ENCODE data around the gene BUD31. TPM values are rescaled to one million over a fixed set of nuclear protein-coding genes. Genes with fewer than 3 reads are reported as not detected.

BUD31 gene
- total RNA-seq, 4 donors from 2014 or later: 61.8 to 82.0 (median 66.2) TPM

- H3K36me3 ChIP-seq: peaks cover 54 to 74% (median 70%) of the 10 kb centered on the region in 4 donors
- TF ChIP-seq POLR2AphosphoS5 (IDR thresholded peaks at IDR 0.05): no peak
- no peak for TF ChIP-seq EP300 (IDR thresholded peaks at IDR 0.05)
- no peak for TF ChIP-seq POLR2A (IDR thresholded peaks at IDR 0.05; ENCODE audit: low read depth)
- TF ChIP-seq, protein P1, sequence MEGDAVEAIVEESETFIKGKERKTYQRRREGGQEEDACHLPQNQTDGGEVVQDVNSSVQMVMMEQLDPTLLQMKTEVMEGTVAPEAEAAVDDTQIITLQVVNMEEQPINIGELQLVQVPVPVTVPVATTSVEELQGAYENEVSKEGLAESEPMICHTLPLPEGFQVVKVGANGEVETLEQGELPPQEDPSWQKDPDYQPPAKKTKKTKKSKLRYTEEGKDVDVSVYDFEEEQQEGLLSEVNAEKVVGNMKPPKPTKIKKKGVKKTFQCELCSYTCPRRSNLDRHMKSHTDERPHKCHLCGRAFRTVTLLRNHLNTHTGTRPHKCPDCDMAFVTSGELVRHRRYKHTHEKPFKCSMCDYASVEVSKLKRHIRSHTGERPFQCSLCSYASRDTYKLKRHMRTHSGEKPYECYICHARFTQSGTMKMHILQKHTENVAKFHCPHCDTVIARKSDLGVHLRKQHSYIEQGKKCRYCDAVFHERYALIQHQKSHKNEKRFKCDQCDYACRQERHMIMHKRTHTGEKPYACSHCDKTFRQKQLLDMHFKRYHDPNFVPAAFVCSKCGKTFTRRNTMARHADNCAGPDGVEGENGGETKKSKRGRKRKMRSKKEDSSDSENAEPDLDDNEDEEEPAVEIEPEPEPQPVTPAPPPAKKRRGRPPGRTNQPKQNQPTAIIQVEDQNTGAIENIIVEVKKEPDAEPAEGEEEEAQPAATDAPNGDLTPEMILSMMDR (IDR thresholded peaks at IDR 0.05): no peak
- H3K9me3 ChIP-seq: no peaks in the 10 kb centered on the region
- H3K27me3 ChIP-seq: no peaks in the 10 kb centered on the region
- 88% methylated on average over 3 of the region's 3 CpGs for whole genome bisulfite sequencing
- intact Hi-C loops (cut with DNase I): no loop called here
- DNase-seq (ENCODE audit: extremely low spot score): no peak
- H3K4me1 ChIP-seq: peaks cover 35 to 41% (median 38%) of the 10 kb centered on the region in 4 donors
- H3K4me3 ChIP-seq: no peak overlapping the region
- no peak overlapping the region for H3K27ac ChIP-seq (replicated peaks in 1 of 4)
Observed at GRCh38 chr7:99402854-99403253, 5.9 kb upstream of the BUD31 start.

DNA sequence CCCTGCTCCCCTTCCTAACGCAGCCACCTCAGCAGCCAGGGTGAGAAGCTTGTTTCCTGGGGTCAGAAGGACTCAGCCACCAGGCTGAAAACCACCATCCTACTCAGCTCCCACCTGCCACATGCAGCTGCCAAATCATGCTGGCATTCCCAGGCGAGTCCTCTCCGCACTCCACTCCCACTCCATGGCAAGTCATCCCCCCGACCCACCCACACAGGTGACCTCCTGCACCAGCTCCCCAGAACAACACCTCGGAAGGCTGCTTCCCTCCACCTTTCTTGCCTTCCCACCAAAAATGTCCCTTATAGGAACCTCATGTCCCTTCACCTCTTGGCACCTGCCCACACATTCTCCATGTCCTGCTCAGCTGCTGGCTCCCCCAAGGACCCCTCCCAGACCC is 5.0 kb upstream of the BUD31 start:
- WGBS: 85% methylated on average over 5 of the region's 5 CpGs
- Histone ChIP-seq H3K36me3 (peaks cover 48 to 65% (median 61%) of the 10 kb centered on the region in 4 donors), H3K27me3 (no peaks in the 10 kb centered on the region), H3K4me1 (peaks cover 35 to 43% (median 38%) of the 10 kb centered on the region in 4 donors), H3K27ac (replicated peaks in 1 of 4) (no peak overlapping the region), H3K4me3 (no peak overlapping the region), H3K9me3 (no peaks in the 10 kb centered on the region)
- TF ChIP-seq POLR2AphosphoS5 (IDR thresholded peaks at IDR 0.05) (no peak), EP300 (IDR thresholded peaks at IDR 0.05) (no peak), POLR2A (IDR thresholded peaks at IDR 0.05; ENCODE audit: low read depth) (no peak)
- TF ChIP-seq, protein P1 (IDR thresholded peaks at IDR 0.05): no peak
- intact Hi-C loops (cut with DNase I): no loop called here
- DNase-seq (ENCODE audit: extremely low spot score): no peak

GRCh38 chr7:99404235-99404976 is 4.4 kb upstream of the BUD31 start:
- TF ChIP-seq, protein P1 (IDR thresholded peaks at IDR 0.05): no peak
- no peak for TF ChIP-seq POLR2AphosphoS5 (IDR thresholded peaks at IDR 0.05)
- no peak for TF ChIP-seq EP300 (IDR thresholded peaks at IDR 0.05)
- TF ChIP-seq POLR2A (IDR thresholded peaks at IDR 0.05; ENCODE audit: low read depth): no peak
- Histone ChIP-seq H3K4me1 (peaks cover 36 to 45% (median 39%) of the 10 kb centered on the region in 4 donors), H3K4me3 (no peak overlapping the region), H3K9me3 (no peaks in the 10 kb centered on the region), H3K36me3 (peaks cover 42 to 59% (median 55%) of the 10 kb centered on the region in 4 donors), H3K27ac (replicated peaks in 1 of 4) (no peak overlapping the region), H3K27me3 (no peaks in the 10 kb centered on the region)
- intact Hi-C loops (cut with DNase I): no loop called here
- 84% methylated on average over 18 of the region's 18 CpGs for WGBS
- no peak for DNase-seq (ENCODE audit: extremely low spot score)

- Histone ChIP-seq H3K27me3 (no peaks in the 10 kb centered on the region), H3K4me1 (peaks cover 41 to 51% (median 45%) of the 10 kb centered on the region in 4 donors), H3K36me3 (peaks cover 36 to 53% (median 50%) of the 10 kb centered on the region in 4 donors), H3K9me3 (no peaks in the 10 kb centered on the region), H3K27ac (replicated peaks in 1 of 4) (no peak overlapping the region), H3K4me3 (no peak overlapping the region)
- DNase-seq (ENCODE audit: extremely low spot score): no peak
- intact Hi-C loops (cut with DNase I): loop anchor here (5.0 kb wide), 1 partner anchor 38 kb away; no protein-coding TSS in a partner anchor
- TF ChIP-seq POLR2A (IDR thresholded peaks at IDR 0.05; ENCODE audit: low read depth): no peak
- no peak for TF ChIP-seq EP300 (IDR thresholded peaks at IDR 0.05)
- TF ChIP-seq, protein P1 (IDR thresholded peaks at IDR 0.05): no peak
- TF ChIP-seq POLR2AphosphoS5 (IDR thresholded peaks at IDR 0.05): no peak
- WGBS: 85% methylated on average over 9 of the region's 10 CpGs
Observed at GRCh38 chr7:99404977-99405320, 3.8 kb upstream of the BUD31 start.
